Activated naive CD8-positive, alpha-beta T cell (primary cell): ENCODE data around the gene PCDHAC2.

Source experiments
- H3K27ac Mint-ChIP-seq: one replicate; pipeline ENCODE4 v1.8.0; 2021; ENCODE audit warnings: mixed read lengths
- H3K27me3 Mint-ChIP-seq: one replicate; pipeline ENCODE4 v1.8.0; 2021; ENCODE audit warnings: mixed read lengths
- H3K36me3 Mint-ChIP-seq: one replicate; pipeline ENCODE4 v1.8.0; 2021; ENCODE audit warnings: mixed read lengths
- H3K4me1 Mint-ChIP-seq: one replicate; pipeline ENCODE4 v1.8.0; 2021; ENCODE audit warnings: low read depth, mixed read lengths
- H3K4me3 Mint-ChIP-seq: one replicate; pipeline ENCODE4 v1.8.0; 2021; ENCODE audit warnings: mild to moderate bottlenecking, mixed read lengths
- H3K9me3 Mint-ChIP-seq: one replicate; pipeline ENCODE4 v1.8.0; 2021; ENCODE audit warnings: low read depth, mixed read lengths

PCDHAC2 gene

DNA sequence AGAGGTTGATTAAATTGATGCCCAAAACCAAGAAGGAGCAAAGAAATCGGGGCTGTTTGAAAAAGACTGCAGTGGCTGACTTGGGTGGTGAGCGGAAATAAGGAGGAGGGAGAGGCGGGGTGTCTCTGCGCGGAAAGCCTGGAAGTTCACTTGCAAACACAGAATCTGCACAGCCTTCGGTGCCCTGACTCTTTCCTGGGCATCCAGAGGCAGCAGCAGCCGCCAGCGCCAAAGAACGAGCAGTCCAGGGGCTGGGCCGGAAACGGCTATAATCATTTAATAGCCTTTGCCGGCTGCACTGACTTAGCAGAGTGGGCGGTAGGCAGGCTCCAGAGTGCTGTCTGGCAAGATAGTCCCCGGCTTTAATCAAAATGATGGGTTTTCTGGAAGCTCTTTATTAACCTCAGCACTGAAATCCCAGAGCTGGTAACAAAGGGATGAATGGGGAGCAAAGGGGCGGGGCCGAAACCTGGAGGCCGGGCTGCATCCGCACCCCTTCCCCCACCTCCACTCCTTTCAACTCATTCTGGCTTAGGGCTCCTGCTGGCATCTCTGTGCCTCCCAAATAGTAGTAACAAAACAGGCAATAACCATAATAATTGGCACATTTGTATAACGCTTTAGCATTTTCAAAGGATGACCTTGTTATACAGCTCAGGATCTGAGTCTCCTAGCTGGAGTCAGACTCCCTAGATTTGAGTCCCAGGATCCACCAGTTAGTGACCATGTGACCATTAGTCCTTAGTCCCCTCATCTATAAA, 35.7 kb downstream of the PCDHAC2 start:
- Mint-ChIP-seq H3K27me3 (peaks cover 17% of the 10 kb centered on the region), H3K4me1 (peaks cover 10% of the 10 kb centered on the region), H3K36me3 (no peaks in the 10 kb centered on the region), H3K9me3 (peaks cover 2% of the 10 kb centered on the region), H3K4me3 (peak overlapping the region; percentile 36), H3K27ac (no peak overlapping the region)

- Mint-ChIP-seq H3K9me3 (no peaks in the 10 kb centered on the region), H3K4me3 (no peak overlapping the region), H3K27ac (no peak overlapping the region), H3K36me3 (no peaks in the 10 kb centered on the region), H3K4me1 (peaks cover 10% of the 10 kb centered on the region), H3K27me3 (peaks cover 17% of the 10 kb centered on the region)
Observed at GRCh38 chr5:141002605-141002965, 36.3 kb downstream of the PCDHAC2 start.

DNA sequence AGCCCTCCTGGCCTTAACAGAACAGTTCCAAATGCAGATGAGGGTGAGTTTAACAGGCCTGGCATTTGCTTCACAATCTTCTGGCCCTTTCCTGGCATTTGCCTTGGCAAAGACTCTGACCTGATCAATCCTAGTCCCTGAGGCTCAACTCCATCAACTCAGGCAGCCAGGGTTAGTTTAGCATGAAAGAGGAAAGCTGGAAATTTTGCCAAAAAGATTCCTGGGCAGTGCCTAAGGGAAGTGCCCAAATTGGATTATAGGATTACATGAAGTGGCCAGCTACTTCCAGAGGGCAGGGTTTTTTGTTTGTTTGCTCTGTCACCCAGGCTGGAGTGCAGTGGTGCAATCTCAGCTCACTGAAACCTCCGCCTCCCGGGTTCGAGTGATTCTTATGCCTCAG, 36.8 kb downstream of the PCDHAC2 start:
- H3K9me3 Mint-ChIP-seq, result no peaks in the 10 kb centered on the region

DNA sequence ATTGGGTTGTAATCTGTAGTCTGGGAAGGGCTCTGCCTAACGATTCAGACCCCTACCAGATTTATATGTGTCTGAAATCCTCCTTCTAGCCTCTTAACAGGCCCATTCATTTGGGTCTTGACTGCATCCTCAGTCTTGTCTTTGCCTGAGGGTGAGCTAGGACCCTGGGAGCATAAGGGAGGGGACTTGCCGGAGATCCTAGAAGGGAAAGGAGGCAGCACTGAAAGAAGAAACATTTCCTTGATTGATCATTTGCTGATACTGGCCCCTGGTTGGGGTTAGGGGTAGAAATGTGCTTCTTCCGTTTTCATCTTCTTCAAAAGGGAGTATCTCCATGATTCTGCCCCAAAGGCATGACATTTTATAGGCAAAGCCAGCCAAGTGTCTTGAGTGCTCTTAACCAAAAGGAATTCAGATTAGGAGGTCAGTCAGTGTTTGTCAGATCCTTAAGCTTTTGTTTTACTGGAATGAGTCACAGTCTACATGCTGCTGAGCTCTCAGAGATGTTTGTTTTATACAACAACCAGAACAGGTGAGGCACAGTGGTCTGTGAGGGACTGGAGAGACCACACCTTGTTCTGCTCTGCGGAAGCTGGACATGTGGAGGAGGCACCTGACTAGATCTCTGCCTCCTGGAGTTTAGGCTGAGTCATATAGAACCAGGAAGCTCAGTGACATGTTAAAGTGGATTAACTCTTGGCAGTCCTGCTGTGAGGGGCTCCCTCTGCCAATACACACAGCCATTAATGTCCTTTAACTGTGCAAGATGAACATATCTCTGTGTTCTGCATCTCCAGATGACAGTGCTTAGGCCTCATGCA, 37.7 kb downstream of the PCDHAC2 start:
- Mint-ChIP-seq H3K27ac (no peak overlapping the region), H3K9me3 (no peaks in the 10 kb centered on the region), H3K36me3 (no peaks in the 10 kb centered on the region), H3K27me3 (peaks cover 15% of the 10 kb centered on the region), H3K4me3 (no peak overlapping the region), H3K4me1 (peaks cover 10% of the 10 kb centered on the region)

More for the DNA sequence above, 36.8 kb downstream of the PCDHAC2 start:
- H3K27me3 Mint-ChIP-seq, result peaks cover 17% of the 10 kb centered on the region
- H3K27ac Mint-ChIP-seq, result no peak overlapping the region
- H3K36me3 Mint-ChIP-seq, result no peaks in the 10 kb centered on the region
- no peak overlapping the region for H3K4me3 Mint-ChIP-seq
- H3K4me1 Mint-ChIP-seq, result peaks cover 10% of the 10 kb centered on the region

DNA sequence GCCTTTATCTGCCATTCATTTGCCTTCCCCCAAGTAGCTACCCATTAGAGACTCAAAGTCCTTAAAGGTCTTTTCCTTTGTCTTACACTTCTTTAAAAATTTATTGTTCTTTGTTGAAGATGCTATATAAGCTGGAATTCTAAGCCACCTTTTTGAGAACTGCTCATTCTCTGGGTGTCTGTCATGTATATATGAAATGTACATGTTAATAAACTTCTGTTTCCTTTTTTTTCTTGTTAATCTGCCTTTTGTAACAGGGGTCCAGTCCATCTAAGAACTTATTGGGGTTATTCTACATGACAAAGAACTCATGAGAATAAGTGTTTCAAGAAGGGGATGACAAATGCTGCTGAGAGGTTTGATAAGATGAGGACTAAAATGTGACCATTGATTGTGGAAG, 41.5 kb downstream of the PCDHAC2 start:
- Mint-ChIP-seq H3K27me3 (peaks cover 8% of the 10 kb centered on the region), H3K36me3 (no peaks in the 10 kb centered on the region), H3K4me1 (no peaks in the 10 kb centered on the region), H3K4me3 (no peak overlapping the region), H3K27ac (no peak overlapping the region), H3K9me3 (no peaks in the 10 kb centered on the region)

GRCh38 chr5:141010047-141010793, 43.9 kb downstream of the PCDHAC2 start:
- H3K4me1 Mint-ChIP-seq, result no peaks in the 10 kb centered on the region
- H3K4me3 Mint-ChIP-seq, result no peak overlapping the region

GRCh38 chr5:141017943-141018342, 51.7 kb downstream of the PCDHAC2 start:
- no peaks in the 10 kb centered on the region for H3K36me3 Mint-ChIP-seq
- H3K27me3 Mint-ChIP-seq, result peaks cover 5% of the 10 kb centered on the region
- H3K4me3 Mint-ChIP-seq, result no peak overlapping the region
- H3K4me1 Mint-ChIP-seq, result no peaks in the 10 kb centered on the region
- no peak overlapping the region for H3K27ac Mint-ChIP-seq
- H3K9me3 Mint-ChIP-seq, result no peaks in the 10 kb centered on the region

More at GRCh38 chr5:141010047-141010793, 43.9 kb downstream of the PCDHAC2 start:
- no peak overlapping the region for H3K27ac Mint-ChIP-seq
- no peaks in the 10 kb centered on the region for H3K36me3 Mint-ChIP-seq
- H3K27me3 Mint-ChIP-seq, result peaks cover 6% of the 10 kb centered on the region
- no peaks in the 10 kb centered on the region for H3K9me3 Mint-ChIP-seq
